Embryonic facial prominence (tissue), 1 donor: ENCODE data around the gene ZNF808.
"Not testable (repeated sequence)": the region's sequence is repeated elsewhere in the genome, so short reads cannot be mapped to it uniquely, and the experiment has no call there.

Source experiments
- DNase-seq: peaks from one replicate; pipeline ENCODE4 v3.0.0-alpha.2; 2016; ENCODE audit errors: extremely low spot score

Gene ZNF808

DNA sequence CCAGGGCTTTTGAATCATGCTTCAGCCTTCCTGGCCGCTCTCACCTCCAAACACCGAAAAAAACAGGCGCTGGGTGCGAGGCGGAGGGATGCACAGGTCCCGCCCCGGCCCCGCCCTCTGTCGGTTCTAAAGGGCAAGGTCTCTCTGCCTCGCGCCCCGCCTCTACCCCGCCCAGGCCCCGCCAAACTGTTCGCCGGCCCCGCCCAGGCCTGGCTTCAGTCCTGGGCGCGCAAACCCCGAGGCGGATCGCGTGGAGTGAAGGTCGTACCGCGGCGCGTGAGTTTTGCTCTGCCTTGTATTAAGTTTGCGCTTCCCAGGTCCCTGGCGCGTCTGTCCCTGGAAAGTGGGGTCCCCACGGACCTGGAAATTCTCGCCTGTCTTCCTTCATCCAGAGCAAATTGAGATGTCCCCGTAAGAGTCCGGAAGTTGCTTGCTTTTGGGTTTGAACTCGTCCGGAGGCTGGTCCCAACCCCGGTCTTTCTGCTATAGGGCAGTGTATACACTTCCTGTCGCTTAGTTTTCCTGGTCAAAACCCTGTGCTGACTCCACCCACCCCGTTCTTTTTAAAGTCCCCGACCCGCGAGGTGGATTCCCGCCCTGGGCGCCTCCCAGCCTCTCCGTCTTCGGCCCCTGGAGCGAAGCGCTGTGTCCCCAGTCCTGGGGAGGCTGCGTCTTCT is 8.4 kb downstream of the ZNF808 start:
- DNase-seq, result no peak

DNA sequence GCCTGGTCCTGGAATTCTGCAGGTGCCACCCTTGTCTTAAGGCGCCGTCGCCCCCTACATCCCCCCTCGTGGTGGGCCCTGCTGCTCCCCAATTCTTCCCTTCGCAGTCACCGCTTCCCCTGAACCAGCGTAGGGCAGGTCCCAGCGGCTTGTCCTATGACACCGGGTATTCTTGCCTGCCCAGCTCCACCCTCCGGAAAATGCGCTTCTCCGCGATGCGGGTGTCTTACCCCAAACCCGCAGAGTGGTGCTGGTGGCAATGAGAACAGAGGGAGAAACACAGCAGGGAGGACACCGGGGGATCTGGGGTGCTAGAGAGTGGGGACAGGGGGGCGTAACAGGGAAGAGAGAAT is 9.0 kb downstream of the ZNF808 start:
- no peak for DNase-seq

DNA sequence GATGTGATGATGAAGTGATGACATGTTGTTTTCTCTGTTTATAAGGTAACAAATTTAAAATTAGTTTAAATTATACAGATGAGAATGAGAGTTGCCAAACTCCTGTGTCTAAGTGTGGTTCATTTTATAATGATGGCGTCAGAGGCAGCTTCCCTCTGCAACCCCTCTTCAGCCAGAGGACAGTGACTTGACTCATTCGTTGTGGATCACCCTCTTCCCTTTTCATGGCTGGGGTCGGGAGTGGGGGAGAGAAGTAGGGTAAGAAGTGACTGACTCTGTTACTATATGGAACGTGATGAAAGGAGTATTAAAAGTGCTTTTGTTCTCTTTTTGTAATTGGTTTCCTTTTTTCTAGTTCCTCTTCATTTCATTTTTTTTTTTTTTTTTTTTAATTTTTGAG is 11.3 kb downstream of the ZNF808 start:
- not testable (repeated sequence) for DNase-seq

DNA sequence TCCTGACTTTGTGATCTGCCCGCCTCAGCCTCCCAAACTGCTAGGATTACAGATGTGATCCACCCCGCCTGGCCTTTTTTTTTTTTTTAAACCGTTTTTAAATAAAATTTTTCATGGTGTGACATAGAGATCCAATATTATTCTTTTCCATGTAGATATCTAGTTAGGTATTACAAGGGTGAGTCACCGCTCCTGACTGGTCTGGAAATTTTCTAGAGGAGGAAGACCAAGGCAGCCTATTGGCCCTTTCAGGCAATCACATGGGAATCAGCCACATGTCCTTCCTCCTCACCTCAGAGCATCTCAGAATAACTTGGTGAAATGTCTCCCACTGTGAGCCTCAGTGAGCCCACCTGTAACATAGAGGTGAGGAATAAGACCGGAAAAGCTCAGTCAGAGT is 13.7 kb downstream of the ZNF808 start:
- DNase-seq, result not testable (repeated sequence)

DNA sequence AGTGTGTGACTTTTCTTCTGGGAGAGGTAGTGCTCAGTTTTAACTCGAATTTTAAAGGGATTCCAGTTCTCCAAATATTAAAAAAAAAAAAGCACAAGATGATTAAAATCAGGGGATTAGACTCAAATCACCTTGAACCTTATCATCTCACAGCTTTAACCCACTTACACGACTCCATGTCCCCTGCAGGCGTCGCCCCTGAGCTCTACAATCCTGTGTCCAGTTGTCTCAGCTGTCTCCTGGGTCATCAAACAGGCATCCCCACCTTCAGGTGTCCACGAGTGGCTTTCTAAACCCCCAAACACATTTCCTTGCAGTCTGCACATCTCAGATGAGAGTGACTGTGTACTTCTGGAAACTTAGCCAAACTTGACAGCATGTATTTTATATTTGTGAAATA is 14.1 kb downstream of the ZNF808 start:
- no peak for DNase-seq

DNA sequence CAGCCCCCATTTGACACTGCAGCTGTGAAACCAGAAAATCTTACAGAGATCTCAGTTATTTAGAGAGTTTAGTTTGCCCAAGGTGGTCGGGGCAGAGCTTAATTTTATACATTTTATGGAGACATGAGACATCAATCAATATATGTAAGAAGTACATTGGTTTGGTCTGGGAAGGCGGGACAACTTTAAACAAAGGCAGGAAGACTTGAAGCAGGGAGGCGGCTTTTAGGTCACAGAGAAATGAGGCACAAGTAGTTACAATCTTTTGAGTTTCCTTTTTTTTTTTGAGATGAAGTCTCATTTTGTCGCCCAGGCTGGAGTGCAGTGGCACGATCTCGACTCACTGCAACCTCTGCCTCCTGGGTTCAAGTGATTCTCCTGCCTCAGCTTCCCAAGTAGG is 15.1 kb downstream of the ZNF808 start:
- DNase-seq, result not testable (repeated sequence)

DNA sequence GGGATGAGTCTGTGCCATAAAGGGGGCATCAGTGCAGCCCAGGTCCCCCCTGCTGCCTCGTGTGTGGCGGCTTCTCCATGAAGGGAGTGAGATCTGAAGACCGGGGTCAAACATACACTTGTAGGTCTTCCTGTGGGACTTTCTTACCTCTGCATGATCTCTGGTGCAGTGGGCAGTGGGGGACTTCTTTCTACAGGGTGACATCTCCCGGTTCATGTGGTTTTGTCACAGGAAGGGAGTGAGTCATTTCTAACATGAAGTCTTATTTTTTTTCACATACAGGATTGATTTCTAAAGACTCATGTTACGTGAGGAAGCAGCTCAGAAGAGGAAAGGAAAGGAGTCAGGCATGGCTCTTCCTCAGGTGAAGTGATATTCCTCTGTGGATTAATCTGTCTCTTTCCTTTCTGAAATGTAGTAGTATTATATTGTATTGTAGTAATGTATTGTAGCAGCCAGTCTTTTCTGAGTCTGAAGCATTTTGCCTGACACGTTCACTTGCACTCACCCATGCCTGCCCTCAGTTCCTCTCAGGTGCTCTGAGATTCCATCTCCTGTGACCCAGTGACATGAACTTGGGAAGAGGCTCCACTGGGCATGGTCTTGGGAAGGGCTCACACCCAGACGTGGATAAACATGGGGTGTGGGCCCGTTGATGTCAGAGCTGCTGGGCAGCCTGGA is 15.7 kb downstream of the ZNF808 start:
- DNase-seq, result no peak

DNA sequence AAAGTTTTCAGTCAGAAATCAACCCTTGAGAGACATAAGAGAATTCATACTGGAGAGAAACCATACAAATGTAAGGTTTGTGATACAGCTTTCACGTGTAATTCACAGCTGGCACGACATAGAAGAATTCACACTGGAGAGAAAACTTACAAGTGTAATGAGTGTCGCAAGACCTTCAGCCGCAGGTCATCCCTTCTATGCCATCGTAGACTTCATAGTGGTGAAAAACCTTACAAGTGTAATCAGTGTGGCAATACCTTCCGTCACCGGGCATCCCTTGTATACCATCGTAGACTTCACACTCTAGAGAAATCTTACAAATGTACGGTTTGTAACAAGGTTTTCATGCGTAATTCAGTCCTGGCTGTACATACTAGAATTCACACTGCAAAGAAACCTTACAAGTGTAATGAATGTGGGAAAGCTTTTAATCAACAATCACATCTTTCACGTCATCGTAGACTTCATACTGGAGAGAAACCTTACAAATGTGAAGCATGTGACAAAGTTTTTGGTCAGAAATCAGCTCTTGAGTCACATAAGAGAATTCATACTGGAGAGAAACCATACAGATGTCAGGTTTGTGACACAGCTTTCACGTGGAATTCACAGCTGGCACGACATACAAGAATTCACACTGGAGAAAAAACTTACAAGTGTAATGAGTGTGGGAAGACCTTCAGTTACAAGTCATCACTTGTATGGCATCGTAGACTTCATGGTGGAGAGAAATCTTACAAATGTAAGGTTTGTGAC is 26.9 kb downstream of the ZNF808 start:
- DNase-seq, result no peak

DNA sequence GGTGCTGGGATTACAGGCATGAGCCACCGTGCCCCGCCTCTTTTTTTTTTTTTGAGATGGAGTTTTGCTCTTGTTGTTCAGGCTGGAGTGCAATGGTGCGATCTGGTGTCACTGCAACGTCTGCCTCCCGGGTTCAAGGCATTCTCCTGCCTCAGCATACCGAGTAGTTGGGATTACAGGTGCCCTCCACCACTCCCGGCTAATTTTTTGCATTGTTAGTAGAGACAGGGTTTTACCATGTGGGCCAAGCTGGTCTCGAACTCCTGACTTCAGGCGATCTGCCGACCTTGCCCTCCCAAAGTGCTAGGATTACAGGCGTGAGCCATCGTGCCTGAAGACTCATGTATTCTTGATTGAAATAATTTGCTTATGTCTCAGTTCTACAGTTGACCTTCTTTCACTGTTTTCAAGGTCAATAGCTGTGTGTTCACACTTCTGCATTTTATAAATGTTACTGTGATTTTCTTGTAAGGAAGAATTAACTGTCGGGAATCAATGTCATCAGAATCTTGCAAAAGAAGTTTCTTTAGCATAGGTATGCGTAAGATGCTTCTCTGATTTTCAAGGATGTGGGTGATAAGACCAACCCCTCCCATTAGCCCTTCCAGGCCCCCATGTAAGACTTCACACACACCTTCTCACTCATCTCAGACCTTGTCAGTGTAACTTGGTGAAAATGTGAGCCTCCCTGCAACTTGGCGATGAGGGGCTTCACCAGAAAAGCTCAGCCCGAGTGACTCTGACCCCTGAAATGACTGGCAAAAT is 29.9 kb downstream of the ZNF808 start:
- DNase-seq, result no peak

DNA sequence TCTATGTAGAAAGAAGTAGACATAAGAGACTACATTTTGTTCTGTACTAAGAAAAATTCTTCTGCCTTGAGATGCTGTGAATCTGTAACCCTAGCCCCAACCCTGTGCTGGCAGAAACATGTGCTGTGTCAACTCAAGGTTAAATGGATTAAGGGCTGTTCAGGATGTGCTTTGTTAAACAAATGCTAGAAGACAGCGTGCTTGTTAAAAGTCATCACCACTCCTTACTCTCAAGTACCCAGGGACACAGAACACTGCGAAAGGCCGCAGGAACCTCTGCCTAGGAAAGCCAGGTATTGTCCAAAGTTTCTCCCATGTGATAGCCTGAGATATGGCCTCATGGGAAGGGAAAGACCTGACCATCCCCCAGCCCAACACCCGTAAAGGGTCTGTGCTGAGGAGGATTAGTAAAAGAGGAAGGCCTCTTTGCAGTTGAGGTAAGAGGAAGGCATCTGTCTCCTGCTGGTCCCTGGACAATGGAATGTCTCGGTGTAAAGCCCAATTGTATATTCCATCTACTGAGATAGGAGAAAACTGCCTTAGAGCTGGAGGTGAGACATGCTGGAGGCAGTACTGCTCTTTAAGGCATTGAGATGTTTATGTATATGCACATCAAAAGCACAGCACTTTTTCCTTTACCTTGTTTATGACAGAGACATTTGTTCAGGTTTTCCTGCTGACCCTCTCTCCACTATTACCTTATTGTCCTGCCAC is 31.4 kb downstream of the ZNF808 start:
- DNase-seq, result not testable (repeated sequence)

DNA sequence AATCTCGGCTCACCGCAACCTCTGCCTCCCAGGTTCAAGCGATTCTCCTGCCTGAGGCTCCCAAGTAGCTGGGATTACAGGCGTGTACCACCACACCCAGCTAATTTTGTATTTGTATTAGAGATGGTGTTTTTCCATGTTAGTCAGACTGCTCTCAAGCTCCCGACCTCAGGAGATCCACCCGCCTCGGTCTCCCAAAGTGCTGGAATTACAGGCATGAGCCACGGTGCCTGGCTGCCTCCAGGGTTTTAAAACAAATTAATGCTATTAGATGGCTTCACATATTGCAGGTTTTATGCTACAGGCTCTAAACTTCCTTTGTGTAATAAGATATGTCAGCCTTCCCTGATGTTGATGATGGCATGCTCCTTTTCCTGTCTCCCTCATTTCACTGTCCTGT is 34.1 kb downstream of the ZNF808 start:
- not testable (repeated sequence) for DNase-seq

DNA sequence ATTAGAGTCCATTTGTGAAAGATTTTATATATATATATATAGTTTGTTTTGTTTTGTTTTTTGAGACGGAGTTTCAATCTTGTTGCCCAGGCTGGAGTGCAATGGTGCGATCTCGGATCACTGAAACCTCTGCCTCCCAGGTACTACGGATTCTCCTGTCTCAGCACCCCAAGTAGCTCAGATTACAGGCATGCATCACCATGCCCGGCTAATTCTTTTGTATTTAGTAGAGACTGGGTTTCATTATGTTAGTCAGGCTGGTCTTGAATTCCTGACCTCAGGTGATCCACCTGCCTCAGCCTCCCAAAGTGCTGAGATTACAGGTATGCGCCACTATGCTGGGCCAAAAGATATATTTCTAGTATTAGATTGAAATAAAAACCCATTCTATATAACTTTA is 38.7 kb downstream of the ZNF808 start:
- DNase-seq, result no peak

DNA sequence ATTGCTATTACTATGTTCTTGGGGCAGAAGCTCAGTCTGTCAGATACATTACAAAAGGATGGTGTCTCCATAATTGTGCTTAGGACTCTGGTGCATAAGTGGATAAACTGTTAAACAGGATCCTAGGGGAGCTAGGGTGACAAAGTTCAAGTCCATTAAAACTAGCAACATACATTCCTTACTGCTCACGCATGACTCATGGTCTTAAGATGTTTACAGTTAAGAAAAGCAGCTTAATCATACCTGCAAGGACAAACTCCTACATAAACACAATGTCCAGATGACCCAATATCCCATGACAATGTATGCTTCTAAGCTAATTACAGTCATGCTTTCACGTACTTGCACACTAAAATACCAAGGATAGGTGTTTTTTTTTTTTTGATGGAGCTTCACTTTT is 39.1 kb downstream of the ZNF808 start:
- DNase-seq, result no peak

DNA sequence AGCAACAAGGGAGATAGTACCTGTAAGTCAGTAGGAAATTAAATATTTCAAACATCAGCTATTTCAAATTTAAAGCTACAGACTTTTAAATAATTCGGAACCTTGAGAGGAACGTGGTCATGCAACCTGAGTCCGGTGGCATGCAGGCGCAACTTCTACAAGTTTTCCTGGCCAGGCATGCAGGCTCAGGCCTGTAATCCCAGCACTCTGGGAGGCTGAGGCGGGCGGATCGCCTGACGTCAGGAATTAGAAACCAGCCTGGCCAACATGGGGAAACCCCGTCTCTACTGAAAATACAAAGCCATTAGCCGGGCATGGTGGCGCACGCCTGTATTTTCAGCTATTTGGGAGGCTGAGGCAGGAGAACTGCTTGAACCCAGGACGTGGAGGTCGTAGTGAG is 40.5 kb downstream of the ZNF808 start:
- no peak for DNase-seq

DNA sequence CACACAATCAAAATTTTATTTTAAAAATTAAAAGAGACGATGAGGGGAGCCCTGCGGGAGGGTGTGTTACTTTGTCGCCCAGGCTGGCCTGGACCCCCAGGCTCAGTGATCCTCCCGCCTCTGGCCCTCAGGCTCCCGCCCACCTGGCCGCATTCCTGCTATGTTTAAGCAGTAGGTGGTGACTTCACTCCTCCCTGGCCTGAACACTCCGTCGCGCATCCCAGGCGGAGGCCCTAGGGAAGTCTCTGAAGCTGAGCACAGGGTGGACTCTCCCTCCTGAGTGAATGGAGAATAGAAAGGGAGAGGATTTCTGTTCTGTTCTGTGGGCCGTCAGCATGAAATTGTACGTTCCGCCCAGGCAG is 42.2 kb downstream of the ZNF808 start:
- DNase-seq, result not testable (repeated sequence)

DNA sequence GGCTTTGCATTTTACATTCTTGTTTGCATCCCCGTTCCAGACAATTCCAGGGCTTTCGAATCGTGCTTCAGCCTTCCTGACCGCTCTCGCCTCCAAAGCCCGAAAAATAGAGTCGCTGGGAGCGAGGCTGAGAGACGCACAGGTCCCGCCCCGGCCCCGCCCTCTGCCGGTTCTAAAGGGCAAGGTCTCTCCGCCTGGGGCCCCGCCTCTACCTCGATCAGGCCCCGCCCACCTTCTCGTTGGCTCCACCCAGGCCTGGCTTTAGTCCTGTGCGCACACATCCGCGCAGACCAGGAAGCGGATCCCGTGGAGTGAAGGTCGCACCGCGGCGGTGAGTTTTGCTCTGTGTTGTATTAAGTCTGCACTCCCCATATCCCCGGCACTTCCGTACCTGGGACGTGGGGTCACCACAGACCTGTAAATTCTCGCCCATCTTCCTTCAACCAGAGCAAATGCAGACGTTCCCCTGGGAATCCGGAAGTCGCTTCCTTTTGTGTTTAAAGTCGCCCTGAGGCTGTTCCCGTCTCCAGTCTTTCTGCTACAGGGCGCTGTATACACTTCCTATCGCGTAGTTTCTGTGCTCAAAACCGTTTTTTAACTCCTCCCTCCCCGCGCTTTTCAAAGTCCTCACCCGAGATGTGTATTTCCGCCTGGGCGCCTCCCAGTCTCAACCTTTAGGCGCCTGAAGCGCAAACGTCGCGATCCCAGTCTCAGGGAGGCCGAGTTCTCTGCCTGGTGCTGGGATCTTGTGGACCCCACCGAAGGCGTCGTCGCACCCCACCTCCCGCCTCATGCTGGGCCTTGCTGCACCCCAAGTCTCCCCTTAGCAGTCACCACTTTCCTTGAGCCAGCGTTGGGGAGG is 42.8 kb downstream of the ZNF808 start, which contains the start of gene ZNF701:
Gene ZNF701 (plus strand): TSS at position 288 of the 862 bp plus-strand sequence. CDS start 3,861 bp downstream, outside the sequence.
- peak; percentile 82 for DNase-seq

DNA sequence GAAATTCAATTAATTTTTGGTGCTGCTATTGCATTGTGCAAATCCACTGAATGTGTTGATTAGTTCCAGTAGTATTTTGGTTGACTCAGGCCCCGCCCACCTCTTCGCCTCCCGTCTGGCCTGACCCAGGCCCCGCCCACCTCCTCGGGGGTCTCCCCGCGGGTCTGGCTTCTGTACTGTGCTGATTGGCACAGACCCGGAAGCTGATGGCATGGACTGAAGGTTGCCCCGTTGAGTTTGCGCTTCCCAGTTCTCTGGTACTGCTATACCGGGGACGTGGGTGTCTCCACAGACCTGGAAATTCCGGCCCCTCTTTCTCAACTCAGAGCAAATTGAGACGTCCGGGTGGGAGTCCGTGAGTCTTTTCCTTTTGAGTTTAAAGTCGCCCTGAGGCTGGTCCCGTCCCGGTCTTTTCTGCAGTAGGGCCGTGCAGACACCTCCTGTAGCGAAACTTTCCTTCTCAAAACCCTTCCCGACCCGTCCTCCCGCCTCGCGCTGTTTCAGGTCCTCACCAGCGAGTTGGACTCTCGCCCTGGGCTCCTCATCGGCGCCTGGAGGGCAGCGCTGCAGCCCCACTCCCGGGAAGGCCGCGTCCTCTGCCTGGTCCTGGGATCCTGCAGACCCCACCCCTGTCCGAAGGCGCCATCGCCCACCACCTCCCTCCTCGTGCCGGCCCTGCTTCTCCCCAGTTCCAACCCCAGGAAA is 57.4 kb downstream of the ZNF808 start:
- no peak for DNase-seq

DNA sequence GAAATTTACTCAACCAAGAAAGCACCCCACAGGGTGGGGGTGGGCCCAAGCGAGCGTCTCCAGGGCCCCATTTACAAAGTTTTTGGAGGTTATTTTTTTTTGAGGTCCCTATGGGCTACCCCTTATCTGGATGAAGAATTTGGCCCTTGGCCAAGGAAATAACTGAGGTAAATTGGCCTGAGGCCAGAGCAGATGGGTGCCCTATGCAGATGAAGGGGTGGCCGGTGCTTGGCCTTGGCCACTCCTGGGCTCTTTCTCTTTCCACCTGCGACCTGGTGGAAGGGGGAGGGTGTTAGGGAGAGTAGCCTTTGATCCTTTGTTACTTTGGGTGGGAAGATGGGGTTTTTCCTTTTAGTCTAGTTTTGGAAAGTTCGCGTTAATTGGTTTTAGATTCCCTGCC is 58.1 kb downstream of the ZNF808 start:
- DNase-seq, result no peak

DNA sequence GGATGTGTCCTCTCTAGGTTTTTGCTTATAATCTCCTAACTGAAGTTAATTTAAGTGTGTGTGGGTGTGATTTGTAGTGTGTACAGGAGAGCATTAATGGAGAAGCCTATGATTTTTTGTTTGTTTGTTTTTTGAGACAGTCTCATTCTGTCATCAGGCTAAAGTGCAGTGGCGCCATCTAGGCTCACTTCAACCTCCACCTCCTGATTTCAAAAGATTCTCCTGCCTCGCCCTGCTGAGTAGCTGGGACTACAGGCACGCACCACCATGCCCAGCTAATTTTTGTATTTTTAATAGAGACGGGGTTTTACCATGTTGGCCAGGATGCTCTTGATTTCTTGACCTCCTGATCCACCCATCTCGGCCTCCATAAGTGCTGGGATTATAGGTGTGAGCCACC is 63.3 kb downstream of the ZNF808 start:
- DNase-seq, result no peak

DNA sequence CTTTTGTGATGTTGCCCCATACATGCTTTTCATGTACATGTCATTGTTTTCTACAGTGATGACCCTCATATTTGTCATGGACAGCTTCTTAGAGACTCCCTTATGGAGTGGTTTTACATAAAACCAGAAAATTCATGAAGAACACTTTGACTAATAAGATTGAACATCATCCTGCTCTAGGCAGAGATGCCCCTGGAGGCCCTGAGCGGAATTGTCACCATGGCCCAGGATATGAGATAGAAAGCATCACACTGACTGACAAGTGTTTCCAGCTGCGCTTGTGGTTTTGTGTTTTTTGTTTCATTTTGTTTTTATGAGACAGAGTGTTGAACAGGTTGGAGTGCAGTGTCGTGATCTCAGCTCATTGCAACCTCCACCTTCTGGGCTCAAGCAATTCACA is 64.8 kb downstream of the ZNF808 start:
- DNase-seq, result no peak
